ENCODE measurements around the gene PI4K2B.

Gene PI4K2B

GRCh38 chr4:25283948-25284347 lies 50.1 kb downstream of the PI4K2B start:
- ATAC-seq (ENCODE audit: low read depth) (peak; percentile 68), DNase-seq (ENCODE audit: low spot score) (no peak)
- H3K36me3 ChIP-seq (ENCODE audit: low read depth) = no peaks in the 10 kb centered on the region; the same call in 1 of the 2 replicates
- peaks cover 6% of the 10 kb centered on the region for H3K4me1 ChIP-seq (ENCODE audit: insufficient read depth, poor library complexity, severe bottlenecking)
- H3K4me3 ChIP-seq (ENCODE audit: severe bottlenecking) = no peak overlapping the region
- no peak overlapping the region for H3K27ac ChIP-seq (ENCODE audit: poor library complexity, severe bottlenecking)
- H3K27me3 ChIP-seq (ENCODE audit: insufficient read depth, poor library complexity, severe bottlenecking) = no peaks in the 10 kb centered on the region
- TF ChIP-seq CTCF (IDR thresholded peaks at IDR 0.05; ENCODE audit: poor library complexity, severe bottlenecking) = no peak
- no peaks in the 10 kb centered on the region for H3K9me3 ChIP-seq (ENCODE audit: severe bottlenecking)

- H3K9me3 ChIP-seq (ENCODE audit: severe bottlenecking) = no peaks in the 10 kb centered on the region
- ATAC-seq (ENCODE audit: low read depth) (0 out of 3 replicates have a peak, but pooled peaks have one; percentile 10), DNase-seq (ENCODE audit: low spot score) (no peak)
- no peak overlapping the region for H3K27ac ChIP-seq (ENCODE audit: poor library complexity, severe bottlenecking)
- peaks cover 6% of the 10 kb centered on the region for H3K4me1 ChIP-seq (ENCODE audit: insufficient read depth, poor library complexity, severe bottlenecking)
- H3K4me3 ChIP-seq (ENCODE audit: severe bottlenecking) = no peak overlapping the region
- no peaks in the 10 kb centered on the region for H3K27me3 ChIP-seq (ENCODE audit: insufficient read depth, poor library complexity, severe bottlenecking)
- TF ChIP-seq CTCF (IDR thresholded peaks at IDR 0.05; ENCODE audit: poor library complexity, severe bottlenecking) = no peak
- no peaks in the 10 kb centered on the region; the same call in 1 of the 2 replicates for H3K36me3 ChIP-seq (ENCODE audit: low read depth)
These were observed 50.6 kb downstream of the PI4K2B start for GRCh38 chr4:25284466-25284865.

GRCh38 chr4:25290490-25291067 lies 56.7 kb downstream of the PI4K2B start:
- ATAC-seq (ENCODE audit: low read depth) = no peak
- Histone ChIP-seq H3K27ac (ENCODE audit: poor library complexity, severe bottlenecking) (no peak overlapping the region), H3K9me3 (ENCODE audit: severe bottlenecking) (no peaks in the 10 kb centered on the region), H3K36me3 (ENCODE audit: low read depth) (no peaks in the 10 kb centered on the region), H3K4me3 (ENCODE audit: severe bottlenecking) (no peak overlapping the region), H3K4me1 (ENCODE audit: insufficient read depth, poor library complexity, severe bottlenecking) (no peaks in the 10 kb centered on the region), H3K27me3 (ENCODE audit: insufficient read depth, poor library complexity, severe bottlenecking) (no peaks in the 10 kb centered on the region)
- DNase-seq (ENCODE audit: low spot score) = no peak
- no peak for TF ChIP-seq CTCF (IDR thresholded peaks at IDR 0.05; ENCODE audit: poor library complexity, severe bottlenecking)

- Histone ChIP-seq H3K9me3 (ENCODE audit: severe bottlenecking) (no peaks in the 10 kb centered on the region), H3K36me3 (ENCODE audit: low read depth) (no peaks in the 10 kb centered on the region), H3K4me1 (ENCODE audit: insufficient read depth, poor library complexity, severe bottlenecking) (no peaks in the 10 kb centered on the region), H3K4me3 (ENCODE audit: severe bottlenecking) (no peak overlapping the region), H3K27me3 (ENCODE audit: insufficient read depth, poor library complexity, severe bottlenecking) (no peaks in the 10 kb centered on the region), H3K27ac (ENCODE audit: poor library complexity, severe bottlenecking) (no peak overlapping the region)
- no peak for TF ChIP-seq CTCF (IDR thresholded peaks at IDR 0.05; ENCODE audit: poor library complexity, severe bottlenecking)
- DNase-seq (ENCODE audit: low spot score) = no peak
- ATAC-seq (ENCODE audit: low read depth) = no peak
These were observed 57.4 kb downstream of the PI4K2B start for GRCh38 chr4:25291158-25291733.

All from RWPE2 (cell line).